Spleen (tissue), 7 donors: ENCODE results near the gene TBX2.
A peak's percentile ranks its signal among the peaks of the same experiment; 100 is the strongest.

Experiments
- CTCF ChIP-seq, 11 experiments: fragments of 200-600 bp in 7 of 11; fragments of 450-650 bp in 4 of 11; sonication (generic) in 4 of 11; IDR thresholded peaks in 8 of 11; conservative IDR thresholded peaks in 3 of 11; 1 replicate in 7 of 11; 2 replicates in 4 of 11; pipeline versions ENCODE4 v1.4.0 to v1.8.0; 2016 to 2021; ENCODE audit warnings: antibody characterized with exemption in 11 of 11, inconsistent platforms in 4 of 11, mild to moderate bottlenecking in 1 of 11
- POLR2A ChIP-seq, 3 donors: fragments of 450-650 bp; IDR thresholded peaks; one replicate each; pipeline ENCODE4 v1.5.1; 2017; ENCODE audit warnings: antibody characterized with exemption in 3 of 3, mild to moderate bottlenecking in 1 of 3
- POLR2AphosphoS5 ChIP-seq, 3 donors: sonication (generic); formaldehyde crosslinking; IDR thresholded peaks; one replicate each; pipeline ENCODE4 v1.5.1; 2017; ENCODE audit warnings: antibody characterized with exemption in 3 of 3
- donor health status: DM: no; HTN: no; CAD: no; lungs with moderate emphysema.
- donor health status: DM: no; HTN: no; CAD: no.
- donor health status: DM: no; HTN: no; CAD: no.

GRCh38 chr17:61410141-61411010 lies 10.7 kb downstream of the TBX2 start:
- TF ChIP-seq CTCF (IDR thresholded peaks at IDR 0.05 in 8 of 11, conservative IDR thresholded peaks at IDR 0.05 in 3 of 11) (peak in 9 of 11 experiments; percentile 46 to 79 (median 65)), POLR2A (IDR thresholded peaks at IDR 0.05) (no peak), POLR2AphosphoS5 (IDR thresholded peaks at IDR 0.05) (peak in 2 of 3 donors; percentile 50 to 55)
